Left cardiac atrium (tissue), 4 donors: ENCODE measurements around the gene MVB12A. TPM values are rescaled to one million over a fixed set of nuclear protein-coding genes. Genes with fewer than 3 reads are reported as not detected.

ENCODE experiments used
- ATAC-seq, 2 donors: fragments of 200-7000 bp; cut with Tn5 transposase; one replicate each; pipeline ENCODE4 v1.9.1; 2020; ENCODE audit warnings: mild to moderate bottlenecking in 2 of 2, moderate library complexity in 2 of 2
- DNase-seq: peaks from one replicate; pipeline ENCODE4 v3.0.0-alpha.2; 2020
- intact Hi-C, 2 donors: fragments of 100-400 bp; cut with DNase I; formaldehyde crosslinking; loops; one replicate each; pipeline versions ENCODE4 v1.14.1 to v1.15.1; 2022 to 2023
- total RNA-seq, 2 donors: library from RNA; stranded (reverse); fragmentation: NEBNext Ultra II Directional; extraction: Animal tissue kit (Norgen Biotek cat#: 25700); gene quantifications; one replicate each; pipeline ENCODE4 v1.2.1, GENCODE V29; 2021
- donor health status: DM: no; HTN: yes; CAD: no.
- donor health status: DM: no; HTN: yes; CAD: no; lungs with severe emphysema.
- donor health status: DM: yes; HTN: yes; CAD: no.
- donor health status: Dilated cardiomyopathy.

Gene MVB12A
- total RNA-seq, 2 donors from 2014 or later, result 22.6 to 24.8 TPM

- intact Hi-C loops, result loop anchor here in 1 of 2 donors (10.0 kb wide), 1 partner anchor 66 kb away; the partner anchor contains the start of gene CCDC194
- DNase-seq, result no peak
- no peak for ATAC-seq
Measured at GRCh38 chr19:17460372-17461230, 40.8 kb downstream of the MVB12A start, which contains the start of gene NXNL1. TSS of gene NXNL1 (minus strand) at chr19:17460926. CDS start at chr19:17460869, 57 bp downstream.

DNA sequence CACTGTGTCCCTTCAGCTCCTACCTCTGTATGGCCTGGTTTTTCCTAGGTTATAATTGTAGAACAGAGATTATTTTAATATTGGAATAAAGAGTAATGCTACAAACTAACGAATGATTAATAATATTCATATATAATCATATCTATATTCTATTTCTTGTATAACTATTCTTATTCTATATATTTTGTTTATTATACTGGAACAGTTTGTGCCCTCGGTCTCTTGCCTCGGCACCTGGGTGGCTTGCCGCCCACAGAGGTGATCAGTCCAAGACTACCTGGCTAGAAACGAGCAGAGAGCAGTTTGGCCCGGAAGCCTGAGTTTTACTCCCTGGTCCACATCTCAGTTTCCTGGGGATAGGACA is 46.6 kb downstream of the MVB12A start:
- ATAC-seq, result no peak
- intact Hi-C loops, result loop anchor here in 1 of 2 donors (5.0 to 10.0 kb wide), 2 partner anchors 72 to 119 kb away; partner anchors contain the start of gene CCDC194
- DNase-seq, result no peak

DNA sequence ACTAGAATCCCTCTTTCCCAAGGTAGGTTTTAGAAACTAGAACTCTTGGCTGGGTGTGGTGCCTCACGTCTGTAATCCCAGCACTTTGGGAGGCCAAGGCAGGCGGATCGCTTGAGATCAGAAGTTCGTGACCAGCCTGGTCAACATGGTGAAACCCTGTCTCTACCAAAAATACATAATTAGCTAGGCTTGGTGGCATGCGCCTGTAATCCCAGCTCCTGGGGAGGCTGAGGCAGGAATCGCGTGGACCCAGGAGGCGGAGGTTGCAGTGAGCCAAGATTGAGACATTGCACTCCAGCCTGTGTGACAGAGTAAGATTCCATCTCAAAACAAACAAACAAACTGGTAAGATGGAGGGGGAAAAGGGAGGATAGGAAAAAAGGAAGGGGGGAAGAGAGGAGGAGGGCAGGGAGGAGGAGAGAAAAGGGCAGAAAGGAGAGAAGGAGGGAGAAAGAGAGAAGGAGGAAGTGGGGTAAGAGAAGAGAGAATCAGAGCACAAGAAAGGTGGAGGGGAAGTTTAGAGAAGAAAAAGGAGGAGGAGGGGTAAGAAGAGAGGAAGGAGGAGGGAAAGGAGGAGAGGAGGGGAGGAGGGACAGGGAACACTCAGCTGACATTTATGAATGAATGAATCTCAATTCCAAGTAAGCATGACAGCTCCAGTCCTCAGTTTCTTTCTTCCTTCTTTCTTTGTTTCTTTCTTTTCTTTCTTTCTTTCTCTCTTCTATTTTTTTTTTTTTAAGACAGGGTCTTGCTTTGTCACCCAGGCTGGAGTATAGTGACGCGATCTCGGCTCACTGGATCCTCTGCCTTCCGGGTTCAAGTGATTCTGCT is 47.8 kb downstream of the MVB12A start:
- DNase-seq (no peak), ATAC-seq (no peak)
- intact Hi-C loops, result loop anchor here in 1 of 2 donors (5.0 to 10.0 kb wide), 2 partner anchors 73 to 120 kb away; partner anchors contain the start of gene CCDC194

DNA sequence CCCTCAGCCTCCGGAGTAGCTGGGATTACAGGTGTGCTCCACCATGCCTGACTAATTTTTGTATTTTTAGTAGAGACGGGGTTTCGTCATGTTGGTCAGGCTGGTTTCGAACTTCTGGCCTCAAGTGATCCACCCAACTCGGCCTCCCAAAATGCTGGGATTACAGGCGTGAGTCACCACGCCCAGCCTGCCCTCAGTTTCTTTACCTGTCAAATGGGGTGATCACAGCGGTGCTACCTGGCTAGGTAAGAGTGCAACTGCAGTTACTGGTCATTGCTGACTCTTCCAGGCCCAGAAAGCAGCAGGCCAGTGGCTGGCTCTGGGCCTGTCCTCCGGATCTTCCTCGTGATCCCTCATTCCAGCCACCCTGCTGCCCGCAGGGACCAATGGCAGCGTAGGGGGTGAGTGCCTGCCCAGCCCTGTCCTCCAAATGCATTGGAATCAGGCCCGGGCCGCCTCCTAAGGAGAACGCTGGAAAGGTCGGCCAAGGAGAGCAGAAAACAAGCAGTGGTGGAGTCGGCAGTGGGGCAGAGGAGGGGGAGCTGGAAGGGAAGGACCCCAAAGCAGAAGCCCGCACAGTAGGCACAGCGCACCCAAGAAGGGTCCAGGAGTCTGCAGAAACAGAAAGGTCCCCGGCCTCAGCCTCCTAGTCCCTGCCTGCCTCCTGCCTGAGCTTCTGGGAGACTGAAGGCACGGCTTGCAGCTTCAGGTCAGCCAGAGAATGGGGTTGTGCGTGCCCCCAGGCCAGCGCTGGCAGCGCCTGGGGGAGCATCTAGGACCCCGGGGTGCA is 48.6 kb downstream of the MVB12A start:
- ATAC-seq, result peak; percentile 8 to 36
- intact Hi-C loops, result loop anchor here in 1 of 2 donors (5.0 to 10.0 kb wide), 2 partner anchors 74 to 121 kb away; partner anchors contain the start of gene CCDC194
- DNase-seq, result peak; percentile 78

GRCh38 chr19:17469092-17469480 is 49.2 kb downstream of the MVB12A start:
- ATAC-seq (no peak), DNase-seq (no peak)
- intact Hi-C loops, result loop anchor here in 1 of 2 donors (5.0 to 10.0 kb wide), 2 partner anchors 74 to 122 kb away; partner anchors contain the start of gene CCDC194

DNA sequence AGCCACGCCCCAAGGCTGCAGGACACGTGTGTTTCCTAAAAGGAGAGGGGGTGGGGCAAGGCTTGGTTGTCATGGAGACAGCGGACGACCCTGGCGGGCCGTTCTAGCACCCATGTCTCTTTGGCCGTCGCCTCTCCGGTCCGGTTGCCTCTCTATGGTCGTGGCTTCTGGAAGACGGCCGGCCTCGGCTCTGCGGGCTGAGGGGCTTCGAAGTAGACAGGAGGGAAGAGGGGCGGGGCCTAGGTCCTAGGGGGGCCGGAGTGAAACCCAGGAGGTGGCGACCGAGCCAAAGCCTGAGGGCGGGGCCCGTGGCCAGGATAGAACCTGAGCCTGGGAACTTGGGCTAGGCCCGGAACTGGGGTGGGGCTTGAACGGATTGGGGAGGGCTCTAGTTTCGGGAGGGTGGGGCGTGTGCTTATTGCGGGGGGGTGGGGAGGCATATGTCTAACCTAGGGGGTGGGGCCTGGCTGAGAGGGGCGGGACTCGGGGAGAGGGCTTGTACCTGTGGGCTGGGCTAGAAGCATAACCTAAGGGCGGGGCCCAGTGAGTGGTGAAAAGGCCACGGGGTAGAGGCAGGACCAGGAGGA is 49.7 kb downstream of the MVB12A start:
- intact Hi-C loops, result loop anchor here in 1 of 2 donors (5.0 to 10.0 kb wide), 2 partner anchors 75 to 122 kb away; partner anchors contain the start of gene CCDC194
- DNase-seq (peak; percentile 96), ATAC-seq (peak; percentile 75 to 87)

DNA sequence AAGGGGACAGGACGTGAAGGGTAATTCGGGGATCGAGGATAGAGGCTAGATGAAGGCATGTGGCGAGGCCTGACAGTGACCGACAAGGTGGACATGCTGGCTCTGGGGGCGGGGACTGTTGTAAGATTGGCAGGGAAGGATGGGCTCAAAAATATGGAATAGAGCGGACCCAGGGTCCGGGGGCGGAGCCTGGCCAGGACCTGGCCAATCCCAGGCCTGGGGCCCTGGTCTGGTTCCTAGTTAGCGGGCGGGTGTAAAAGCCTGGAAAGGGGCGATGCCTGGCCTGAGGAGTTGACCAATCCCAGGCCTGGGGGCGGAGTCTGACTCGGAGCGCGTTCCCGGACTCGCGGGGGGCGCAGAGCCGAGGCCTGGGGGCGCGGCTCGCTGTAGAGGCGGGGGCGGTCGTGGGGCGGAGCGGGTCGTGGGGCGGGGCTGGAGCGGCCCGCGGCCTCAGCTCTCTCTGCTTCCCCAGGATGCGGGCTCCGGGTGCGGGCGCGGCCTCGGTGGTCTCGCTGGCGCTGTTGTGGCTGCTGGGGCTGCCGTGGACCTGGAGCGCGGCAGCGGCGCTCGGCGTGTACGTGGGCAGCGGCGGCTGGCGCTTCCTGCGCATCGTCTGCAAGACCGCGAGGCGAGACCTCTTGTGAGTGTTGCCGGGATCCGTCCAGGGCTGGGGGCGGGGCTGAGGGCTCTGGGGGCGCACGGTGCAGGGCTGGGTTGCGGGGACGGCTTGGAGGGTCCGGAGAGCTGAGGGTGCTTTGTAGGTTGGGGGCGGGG is 50.4 kb downstream of the MVB12A start, which contains the start of gene SLC27A1:
TSS of gene SLC27A1 (plus strand) at position 457 of the 774 bp plus-strand sequence. CDS start at position 474, 17 bp downstream.
- peak; percentile 99 for DNase-seq
- peak; percentile 86 to 94 for ATAC-seq
- intact Hi-C loops, result no loop called here

DNA sequence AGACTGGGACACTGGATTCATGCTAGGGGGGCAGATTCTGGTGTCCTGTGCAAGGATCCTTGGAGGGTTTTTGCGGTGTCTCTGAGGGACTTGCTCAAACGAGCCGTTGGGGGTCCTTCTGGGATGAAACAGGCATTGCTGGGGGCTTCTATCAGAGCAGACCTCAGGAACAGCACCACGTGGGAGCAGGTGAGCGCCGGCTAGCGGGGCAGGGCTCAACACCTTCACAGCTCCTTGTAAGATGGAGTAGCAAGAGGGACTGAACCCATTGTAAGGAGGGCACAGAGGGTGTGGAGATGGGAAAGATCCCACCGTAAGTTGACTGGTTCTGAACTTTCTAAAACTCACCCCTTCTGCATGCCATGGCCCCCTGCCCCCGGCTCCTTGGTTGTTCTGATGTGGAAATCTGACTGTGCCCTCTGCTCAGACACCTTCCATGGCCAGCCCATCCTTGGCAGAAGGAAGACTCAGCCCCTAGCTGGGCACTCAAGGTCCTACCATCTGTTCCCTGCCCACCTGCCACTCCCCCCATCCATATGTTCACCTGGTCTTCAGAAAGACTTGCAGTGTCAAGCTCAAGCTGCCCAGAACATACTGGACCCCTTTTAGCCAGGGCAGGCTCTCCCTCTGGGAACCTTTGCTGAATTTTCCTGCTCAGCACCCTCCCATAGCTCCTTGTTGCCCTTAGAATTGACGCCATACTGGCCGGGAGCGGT is 51.7 kb downstream of the MVB12A start:
- no peak for DNase-seq

DNA sequence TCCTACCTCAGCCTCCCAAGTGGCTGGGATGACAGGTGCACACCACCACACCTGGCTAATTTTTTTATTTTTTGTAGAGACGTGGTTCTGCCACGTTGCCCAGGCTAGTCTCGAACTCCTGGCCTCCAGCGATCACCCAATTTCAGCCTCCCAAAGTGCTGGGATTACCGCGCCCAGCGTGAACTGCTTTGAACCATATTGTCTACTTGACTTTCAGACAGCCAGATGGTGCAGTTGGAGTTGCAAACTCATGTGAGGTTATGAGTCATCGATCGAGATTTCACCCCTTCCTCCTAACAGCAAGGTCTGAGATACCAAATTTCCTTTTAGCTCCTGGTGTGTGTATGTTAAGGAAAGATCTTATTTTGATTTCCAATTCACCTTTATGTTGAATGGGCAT is 53.2 kb downstream of the MVB12A start:
- intact Hi-C loops, result no loop called here
- DNase-seq, result no peak
- ATAC-seq, result no peak

More for the DNA sequence above, 51.7 kb downstream of the MVB12A start:
- no peak for ATAC-seq
- intact Hi-C loops, result no loop called here

Other genes with a start within 250 kb of the MVB12A start
- gene USE1, start 204.7 kb upstream of the MVB12A start, total RNA-seq, result 10 to 100 TPM; 22.5 to 23.4 TPM
- gene OCEL1, start 193.8 kb upstream of the MVB12A start, total RNA-seq, result 10 to 100 TPM; 18.7 to 25.3 TPM
- 10 to 100 TPM; 40.5 to 49.9 TPM for gene NR2F6, start 174.1 kb upstream of the MVB12A start, total RNA-seq
- gene USHBP1, start 155.3 kb upstream of the MVB12A start, total RNA-seq, result 1 to 10 TPM; 6.5 to 6.7 TPM
- 10 to 100 TPM; 67.2 to 68.3 TPM for gene BABAM1, start 152.6 kb upstream of the MVB12A start, total RNA-seq
- gene ANKLE1, start 138.1 kb upstream of the MVB12A start, total RNA-seq, result under 1 TPM; 0.37 to 0.47 TPM
- 10 to 100 TPM; 11.2 to 11.6 TPM for gene ABHD8, start 116.6 kb upstream of the MVB12A start, total RNA-seq
- 100 to 1,000 TPM; 147 to 152 TPM for gene MRPL34, start 114.2 kb upstream of the MVB12A start, total RNA-seq
- 10 to 100 TPM; 27.5 to 33.3 TPM for gene DDA1, start 110.5 kb upstream of the MVB12A start, total RNA-seq
- gene ANO8, start 85.2 kb upstream of the MVB12A start, total RNA-seq, result 1 to 10 TPM; 9.5 to 10.0 TPM
- gene GTPBP3, start 82.5 kb upstream of the MVB12A start, total RNA-seq, result 10 to 100 TPM in 1 of 2 donors, 1 to 10 TPM in 1; 9.7 to 12.8 TPM
- 100 to 1,000 TPM; 102 to 137 TPM for gene PLVAP, start 42.7 kb upstream of the MVB12A start, total RNA-seq
- not detected for gene CCDC194, start 25.9 kb upstream of the MVB12A start, total RNA-seq
- gene BST2, start 14.4 kb upstream of the MVB12A start, total RNA-seq, result 10 to 100 TPM; 56.9 to 72.6 TPM
- under 1 TPM; 0.18 to 0.21 TPM for gene TMEM221, start 28.6 kb downstream of the MVB12A start, total RNA-seq
- under 1 TPM in 1 of 2 donors, not detected in 1; 0.56 TPM for gene NXNL1, start 40.9 kb downstream of the MVB12A start, total RNA-seq
- 10 to 100 TPM; 33.4 to 55.1 TPM for gene SLC27A1, start 50.5 kb downstream of the MVB12A start, total RNA-seq
- 10 to 100 TPM; 28.6 to 37.3 TPM for gene PGLS, start 91.6 kb downstream of the MVB12A start, total RNA-seq
- gene COLGALT1, start 135.6 kb downstream of the MVB12A start, total RNA-seq, result 10 to 100 TPM; 47.7 to 54.8 TPM